ENCODE results near the gene NPAS2.

DNA sequence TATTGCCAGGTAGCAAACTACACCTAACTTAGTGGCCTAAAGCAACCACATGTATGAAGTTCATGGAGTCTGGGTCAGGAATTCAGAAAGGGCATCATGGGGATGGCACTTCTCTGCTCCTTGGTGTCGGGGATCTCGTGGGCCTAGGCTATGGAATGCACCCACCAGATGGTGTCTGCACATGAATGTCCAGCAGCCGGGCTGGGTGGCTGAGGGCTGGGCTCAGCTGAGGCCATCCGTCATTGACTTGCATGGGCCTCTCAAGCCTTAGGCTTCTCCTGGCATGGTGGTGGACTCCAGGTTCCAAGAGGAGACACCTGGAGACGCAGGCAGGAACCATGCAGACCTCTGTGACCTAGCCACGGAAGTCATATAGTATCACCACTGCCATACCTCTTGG lies 156.1 kb downstream of the NPAS2 start:
- TF ChIP-seq, protein P1, sequence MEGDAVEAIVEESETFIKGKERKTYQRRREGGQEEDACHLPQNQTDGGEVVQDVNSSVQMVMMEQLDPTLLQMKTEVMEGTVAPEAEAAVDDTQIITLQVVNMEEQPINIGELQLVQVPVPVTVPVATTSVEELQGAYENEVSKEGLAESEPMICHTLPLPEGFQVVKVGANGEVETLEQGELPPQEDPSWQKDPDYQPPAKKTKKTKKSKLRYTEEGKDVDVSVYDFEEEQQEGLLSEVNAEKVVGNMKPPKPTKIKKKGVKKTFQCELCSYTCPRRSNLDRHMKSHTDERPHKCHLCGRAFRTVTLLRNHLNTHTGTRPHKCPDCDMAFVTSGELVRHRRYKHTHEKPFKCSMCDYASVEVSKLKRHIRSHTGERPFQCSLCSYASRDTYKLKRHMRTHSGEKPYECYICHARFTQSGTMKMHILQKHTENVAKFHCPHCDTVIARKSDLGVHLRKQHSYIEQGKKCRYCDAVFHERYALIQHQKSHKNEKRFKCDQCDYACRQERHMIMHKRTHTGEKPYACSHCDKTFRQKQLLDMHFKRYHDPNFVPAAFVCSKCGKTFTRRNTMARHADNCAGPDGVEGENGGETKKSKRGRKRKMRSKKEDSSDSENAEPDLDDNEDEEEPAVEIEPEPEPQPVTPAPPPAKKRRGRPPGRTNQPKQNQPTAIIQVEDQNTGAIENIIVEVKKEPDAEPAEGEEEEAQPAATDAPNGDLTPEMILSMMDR (IDR thresholded peaks at IDR 0.05): no peak
- TF ChIP-seq POLR2A (IDR thresholded peaks at IDR 0.05; ENCODE audit: low read depth): no peak
- TF ChIP-seq EP300 (IDR thresholded peaks at IDR 0.05): no peak

Data from esophagus muscularis mucosa (tissue), 4 donors.